B cell (primary cell): ENCODE measurements around the gene C16orf86.

Experiments used
- EZH2 ChIP-seq: IDR thresholded peaks from 2 replicates; pipeline ENCODE4 v1.6.1; 2012; ENCODE audit warnings: borderline replicate concordance, low read depth, mild to moderate bottlenecking, moderate library complexity, low read length; ENCODE audit not compliant: insufficient read depth, poor library complexity, severe bottlenecking
- TF ChIP-seq, protein P1 (sequence below): fragments of 200-600 bp; IDR thresholded peaks from one replicate; pipeline ENCODE4 v1.8.0; 2022; ENCODE audit warnings: antibody characterized with exemption, mild to moderate bottlenecking

DNA sequence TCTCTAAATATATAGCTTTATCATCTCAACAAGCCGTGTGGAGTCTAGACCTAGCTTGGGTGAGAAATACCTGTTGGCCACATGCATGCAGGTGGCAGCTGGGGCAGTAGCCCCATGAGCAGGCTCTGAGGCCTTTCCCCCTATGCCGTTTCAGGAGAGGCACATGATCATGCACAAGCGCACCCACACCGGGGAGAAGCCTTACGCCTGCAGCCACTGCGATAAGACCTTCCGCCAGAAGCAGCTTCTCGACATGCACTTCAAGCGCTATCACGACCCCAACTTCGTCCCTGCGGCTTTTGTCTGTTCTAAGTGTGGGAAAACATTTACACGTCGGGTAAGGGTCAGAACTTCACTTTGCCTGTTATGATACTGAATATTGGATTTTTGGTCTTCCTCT, 38.4 kb upstream of the C16orf86 start:
- TF ChIP-seq, protein P1, sequence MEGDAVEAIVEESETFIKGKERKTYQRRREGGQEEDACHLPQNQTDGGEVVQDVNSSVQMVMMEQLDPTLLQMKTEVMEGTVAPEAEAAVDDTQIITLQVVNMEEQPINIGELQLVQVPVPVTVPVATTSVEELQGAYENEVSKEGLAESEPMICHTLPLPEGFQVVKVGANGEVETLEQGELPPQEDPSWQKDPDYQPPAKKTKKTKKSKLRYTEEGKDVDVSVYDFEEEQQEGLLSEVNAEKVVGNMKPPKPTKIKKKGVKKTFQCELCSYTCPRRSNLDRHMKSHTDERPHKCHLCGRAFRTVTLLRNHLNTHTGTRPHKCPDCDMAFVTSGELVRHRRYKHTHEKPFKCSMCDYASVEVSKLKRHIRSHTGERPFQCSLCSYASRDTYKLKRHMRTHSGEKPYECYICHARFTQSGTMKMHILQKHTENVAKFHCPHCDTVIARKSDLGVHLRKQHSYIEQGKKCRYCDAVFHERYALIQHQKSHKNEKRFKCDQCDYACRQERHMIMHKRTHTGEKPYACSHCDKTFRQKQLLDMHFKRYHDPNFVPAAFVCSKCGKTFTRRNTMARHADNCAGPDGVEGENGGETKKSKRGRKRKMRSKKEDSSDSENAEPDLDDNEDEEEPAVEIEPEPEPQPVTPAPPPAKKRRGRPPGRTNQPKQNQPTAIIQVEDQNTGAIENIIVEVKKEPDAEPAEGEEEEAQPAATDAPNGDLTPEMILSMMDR: no peak
- no peak for TF ChIP-seq EZH2
